B cell (primary cell): ENCODE results near the gene NUP42. TPM values are rescaled to one million over a fixed set of nuclear protein-coding genes. Genes with fewer than 3 reads are reported as not detected.

ENCODE experiments used
- ATAC-seq: fragments of 200-7000 bp; cut with Tn5 transposase; one replicate; pipeline ENCODE4 v1.10.0; 2021; ENCODE audit warnings: low read depth, mild to moderate bottlenecking, moderate number of reproducible peaks, moderate library complexity
- CTCF ChIA-PET: fragments of 350-600 bp; sonication (Branson Sonifier 250); formaldehyde crosslinking; loops from one replicate; lab custom pipeline; 2021; ENCODE audit warnings: antibody characterized with exemption, inconsistent platforms; lab: Charles Lee
- POLR2A ChIA-PET: fragments of 350-600 bp; sonication (Branson Sonifier 250); formaldehyde crosslinking; loops from one replicate; lab custom pipeline; 2021; ENCODE audit warnings: antibody characterized with exemption; lab: Charles Lee
- DNase-seq: peaks from one replicate; pipeline ENCODE4 v3.0.0; 2013
- H2AFZ ChIP-seq: 2 replicates; pipeline ENCODE4 v1.6.1; 2012; ENCODE audit warnings: mild to moderate bottlenecking, low read depth, low read length; ENCODE audit not compliant: insufficient read depth, poor library complexity, severe bottlenecking
- H3K27ac ChIP-seq, 2 donors: 1 replicate in 1 of 2; 2 replicates in 1 of 2; pipeline ENCODE4 v1.5.1; 2012 to 2013; ENCODE audit warnings: low read length in 2 of 2, mild to moderate bottlenecking in 2 of 2, moderate library complexity in 1 of 2
- H3K27me3 ChIP-seq, 4 experiments: fragments of 200-600 bp in 1 of 4; sonication (generic) in 1 of 4; replicated peaks in 1 of 4; 1 replicate in 2 of 4; 2 replicates in 2 of 4; pipeline versions ENCODE4 v1.6.1 to v1.7.0; 2013 to 2016; ENCODE audit warnings: low read length in 3 of 4, mild to moderate bottlenecking in 2 of 4, mixed read lengths in 1 of 4, moderate library complexity in 1 of 4; ENCODE audit not compliant: insufficient read depth in 4 of 4, control insufficient read depth in 3 of 4; ENCODE audit errors: control extremely low read depth in 1 of 4
- H3K36me3 ChIP-seq, 2 experiments: replicated peaks in 1 of 2; 1 replicate in 1 of 2; 2 replicates in 1 of 2; pipeline versions ENCODE4 v1.6.1 to v1.7.1; 2013; ENCODE audit warnings: low read length in 1 of 2; ENCODE audit not compliant: insufficient read depth in 2 of 2, control insufficient read depth in 1 of 2; ENCODE audit errors: control extremely low read depth in 1 of 2, extremely low read depth in 1 of 2
- H3K4me1 ChIP-seq, 2 donors: fragments of 200-600 bp in 1 of 2; sonication (generic) in 1 of 2; 1 replicate in 1 of 2; 2 replicates in 1 of 2; pipeline versions ENCODE4 v1.5.1 to v1.6.1; 2013 to 2017; ENCODE audit warnings: low read length in 2 of 2; ENCODE audit not compliant: control insufficient read depth in 2 of 2, insufficient read depth in 2 of 2
- H3K4me2 ChIP-seq: replicated peaks from 2 replicates; pipeline ENCODE3; 2012; ENCODE audit warnings: mild to moderate bottlenecking, low read depth, low read length; ENCODE audit not compliant: poor library complexity, severe bottlenecking
- H3K4me3 ChIP-seq, 5 experiments: fragments of 200-600 bp in 1 of 5; sonication (generic) in 1 of 5; 1 replicate in 3 of 5; 2 replicates in 2 of 5; pipeline versions ENCODE4 v1.5.1 to v1.7.0; 2011 to 2016; ENCODE audit warnings: low read length in 4 of 5, mild to moderate bottlenecking in 4 of 5, low read depth in 2 of 5, control low read depth in 1 of 5, moderate library complexity in 1 of 5; ENCODE audit not compliant: insufficient read depth in 1 of 5; ENCODE audit errors: control extremely low read depth in 1 of 5, extremely low read depth in 1 of 5
- H3K79me2 ChIP-seq: fragments of 200-600 bp; sonication (generic); one replicate; pipeline ENCODE4 v1.6.0; 2016; ENCODE audit warnings: low read length; ENCODE audit not compliant: control insufficient read depth, insufficient read depth
- H3K9ac ChIP-seq: fragments of 200-600 bp; sonication (generic); 2 replicates; pipeline ENCODE4 v1.6.1; 2017; ENCODE audit warnings: mild to moderate bottlenecking, low read length, moderate library complexity
- H3K9me3 ChIP-seq, 3 donors: one replicate each; pipeline versions ENCODE4 v1.6.1 to v1.7.1; 2013; ENCODE audit warnings: low read length in 2 of 3; ENCODE audit not compliant: control insufficient read depth in 2 of 3, insufficient read depth in 1 of 3; ENCODE audit errors: control extremely low read depth in 1 of 3
- H4K20me1 ChIP-seq: 2 replicates; pipeline ENCODE4 v1.6.0; 2012; ENCODE audit warnings: mild to moderate bottlenecking, low read length; ENCODE audit not compliant: insufficient read depth, control insufficient read depth, poor library complexity, severe bottlenecking
- H3K27ac Mint-ChIP-seq: one replicate; pipeline ENCODE4 v1.8.0; 2021; ENCODE audit warnings: mixed read lengths
- H3K27me3 Mint-ChIP-seq: one replicate; pipeline ENCODE4 v1.8.0; 2021; ENCODE audit warnings: mixed read lengths
- H3K4me1 Mint-ChIP-seq: one replicate; pipeline ENCODE4 v1.8.0; 2021; ENCODE audit warnings: mixed read lengths
- H3K4me3 Mint-ChIP-seq: one replicate; pipeline ENCODE4 v1.8.0; 2021; ENCODE audit warnings: mixed read lengths
- H3K9me3 Mint-ChIP-seq: one replicate; pipeline ENCODE4 v1.8.0; 2022; ENCODE audit warnings: mixed read lengths; ENCODE audit not compliant: insufficient read depth
- EZH2 ChIP-seq: IDR thresholded peaks from 2 replicates; pipeline ENCODE4 v1.6.1; 2012; ENCODE audit warnings: borderline replicate concordance, low read depth, mild to moderate bottlenecking, moderate library complexity, low read length; ENCODE audit not compliant: insufficient read depth, poor library complexity, severe bottlenecking
- WGBS: methylation state at CpG from one replicate; pipeline ENCODE4 v1.1.5; 2013; ENCODE audit warnings: missing lambda C conversion rate; ENCODE audit not compliant: insufficient coverage; 5-methylcytosine and 5-hydroxymethylcytosine counted together
- intact Hi-C: fragments of 100-400 bp; cut with micrococcal nuclease; formaldehyde crosslinking; loops from one replicate; pipeline ENCODE4 v1.10.0; 2022
- polyA plus RNA-seq: library from polyadenylated mRNA; depleted of rRNA; stranded (reverse); fragments of >200 nt; gene quantifications from 2 replicates; pipeline ENCODE4 v1.2.3, GENCODE V29; 2012
- total RNA-seq, 2 donors: library from RNA; stranded (reverse); fragments of 120-200 nt in 1 of 2; gene quantifications; 1 replicate in 1 of 2; 2 replicates in 1 of 2; pipeline versions ENCODE4 v1.2.3 to v1.2.4, GENCODE V29; 2013 to 2022
- TF ChIP-seq, protein P1 (sequence below): fragments of 200-600 bp; IDR thresholded peaks from one replicate; pipeline ENCODE4 v1.8.0; 2022; ENCODE audit warnings: antibody characterized with exemption, mild to moderate bottlenecking

Gene NUP42
- total and polyA plus RNA-seq, 2 donors (not counting 1 experiment from before 2014, with no cell fraction given), result 38.1 to 49.2 TPM

DNA sequence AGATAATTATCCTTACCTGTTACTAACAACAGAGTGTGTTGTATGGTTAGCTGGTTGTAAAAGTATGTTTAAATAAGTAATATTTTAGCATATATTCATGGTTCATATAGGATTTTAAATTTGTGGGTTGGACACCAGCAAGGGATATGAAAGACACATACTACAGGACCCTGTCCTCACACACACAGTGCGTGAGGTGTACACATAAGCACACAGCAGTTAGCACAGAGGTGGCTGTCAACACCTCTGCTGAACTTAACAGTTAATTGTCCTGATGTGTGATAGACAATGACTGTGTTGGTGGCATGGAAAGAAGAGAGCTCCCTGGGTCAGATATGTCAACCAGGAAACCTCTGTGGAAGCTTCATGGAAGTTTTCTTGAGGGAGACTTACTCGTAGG, 23.3 kb upstream of the NUP42 start:
- 100% methylated on average over 1 of the region's 2 CpGs for WGBS
- Mint-ChIP-seq H3K4me3 (no peak overlapping the region), H3K27me3 (no peaks in the 10 kb centered on the region), H3K27ac (no peak overlapping the region), H3K4me1 (no peaks in the 10 kb centered on the region), H3K9me3 (no peaks in the 10 kb centered on the region)
- Histone ChIP-seq H3K79me2 (no peaks in the 10 kb centered on the region), H3K9ac (no peak overlapping the region), H3K4me3 (no peak overlapping the region), H3K4me1 (no peaks in the 10 kb centered on the region), H3K27me3 (no peaks in the 10 kb centered on the region), H2AFZ (no peak overlapping the region), H3K27ac (no peak overlapping the region), H4K20me1 (no peaks in the 10 kb centered on the region), H3K4me2 (no peak overlapping the region), H3K36me3 (peaks cover 2 to 3% of the 10 kb centered on the region in 2 experiments), H3K9me3 (no peaks in the 10 kb centered on the region)
- ChIA-PET CTCF (no interaction called here), POLR2A (no interaction called here)
- DNase-seq (no peak), ATAC-seq (no peak)
- no peak for TF ChIP-seq EZH2
- TF ChIP-seq, protein P1, sequence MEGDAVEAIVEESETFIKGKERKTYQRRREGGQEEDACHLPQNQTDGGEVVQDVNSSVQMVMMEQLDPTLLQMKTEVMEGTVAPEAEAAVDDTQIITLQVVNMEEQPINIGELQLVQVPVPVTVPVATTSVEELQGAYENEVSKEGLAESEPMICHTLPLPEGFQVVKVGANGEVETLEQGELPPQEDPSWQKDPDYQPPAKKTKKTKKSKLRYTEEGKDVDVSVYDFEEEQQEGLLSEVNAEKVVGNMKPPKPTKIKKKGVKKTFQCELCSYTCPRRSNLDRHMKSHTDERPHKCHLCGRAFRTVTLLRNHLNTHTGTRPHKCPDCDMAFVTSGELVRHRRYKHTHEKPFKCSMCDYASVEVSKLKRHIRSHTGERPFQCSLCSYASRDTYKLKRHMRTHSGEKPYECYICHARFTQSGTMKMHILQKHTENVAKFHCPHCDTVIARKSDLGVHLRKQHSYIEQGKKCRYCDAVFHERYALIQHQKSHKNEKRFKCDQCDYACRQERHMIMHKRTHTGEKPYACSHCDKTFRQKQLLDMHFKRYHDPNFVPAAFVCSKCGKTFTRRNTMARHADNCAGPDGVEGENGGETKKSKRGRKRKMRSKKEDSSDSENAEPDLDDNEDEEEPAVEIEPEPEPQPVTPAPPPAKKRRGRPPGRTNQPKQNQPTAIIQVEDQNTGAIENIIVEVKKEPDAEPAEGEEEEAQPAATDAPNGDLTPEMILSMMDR, result no peak
- intact Hi-C loops, result no loop called here

- ChIA-PET CTCF (no interaction called here), POLR2A (no interaction called here)
- 100% methylated on average over 1 of the region's 1 CpG for WGBS
- no peaks in the 10 kb centered on the region for H3K4me1 ChIP-seq
- H3K27me3 ChIP-seq, result no peaks in the 10 kb centered on the region
- no peak overlapping the region for H3K4me3 Mint-ChIP-seq
- no peaks in the 10 kb centered on the region for H3K27me3 Mint-ChIP-seq
- DNase-seq, result no peak
- H3K9me3 Mint-ChIP-seq, result no peaks in the 10 kb centered on the region
- H3K9ac ChIP-seq, result no peak overlapping the region
- intact Hi-C loops, result no loop called here
- H3K4me1 Mint-ChIP-seq, result no peaks in the 10 kb centered on the region
- no peak overlapping the region for H2AFZ ChIP-seq
- no peaks in the 10 kb centered on the region for H3K79me2 ChIP-seq
- no peaks in the 10 kb centered on the region for H3K9me3 ChIP-seq
- H3K4me2 ChIP-seq, result no peak overlapping the region
- H3K27ac Mint-ChIP-seq, result no peak overlapping the region
- no peaks in the 10 kb centered on the region for H4K20me1 ChIP-seq
- ATAC-seq, result no peak
- H3K4me3 ChIP-seq, result no peak overlapping the region
- H3K27ac ChIP-seq, result no peak overlapping the region
- TF ChIP-seq, protein P1, result no peak
- no peak for TF ChIP-seq EZH2
- no peaks in the 10 kb centered on the region for H3K36me3 ChIP-seq
Observed at GRCh38 chr7:23161482-23161881, 20.4 kb upstream of the NUP42 start.
